ENCODE measurements around the gene CFAP43. TPM values are rescaled to one million over a fixed set of nuclear protein-coding genes. Genes with fewer than 3 reads are reported as not detected.

The CFAP43 gene
- total RNA-seq, 1 experiment from 2014 or later = 6.0 TPM

DNA sequence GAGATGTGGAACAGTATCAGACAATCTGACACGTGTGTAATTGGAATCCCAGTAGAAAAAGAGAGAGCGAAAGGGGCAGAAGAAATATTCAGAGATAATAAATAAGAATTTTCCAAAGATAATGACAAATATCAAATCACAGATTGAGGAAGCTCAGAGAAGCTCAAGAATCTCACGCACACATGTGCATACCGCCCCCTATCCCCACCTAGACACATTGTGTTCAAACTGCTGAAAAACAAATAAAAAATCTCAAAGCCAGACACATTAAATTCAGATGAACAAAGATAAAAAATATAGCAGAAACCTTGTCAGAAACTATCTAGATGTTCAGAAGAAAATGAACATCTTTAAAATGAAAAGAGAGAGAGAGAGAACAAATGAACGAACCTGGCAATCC, 92.9 kb downstream of the CFAP43 start:
- H4K20me1 ChIP-seq (ENCODE audit: insufficient read depth) = no peaks in the 10 kb centered on the region
- intact Hi-C loops (cut with micrococcal nuclease; ENCODE audit: unreplicated experiment) = no loop called here
- BruUV-seq (replicated peaks) = no TSS peak

DNA sequence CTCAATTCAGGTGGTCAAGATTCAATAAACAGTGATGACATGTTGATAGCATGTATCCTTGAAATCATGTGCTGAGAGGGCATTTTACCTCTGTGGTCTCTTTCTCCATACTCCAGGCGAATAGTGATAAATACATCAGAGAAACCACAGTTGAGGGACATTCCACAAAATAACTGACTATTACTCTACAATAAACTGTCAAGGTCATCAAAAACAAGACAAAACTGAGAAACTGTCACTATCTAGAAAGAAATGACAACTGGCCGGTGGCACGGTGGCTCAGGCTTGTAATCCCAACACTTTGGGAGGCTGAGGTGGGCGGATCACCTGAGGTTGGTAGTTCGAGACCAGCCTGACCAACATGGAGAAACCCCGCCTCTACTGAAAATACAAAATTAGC, 94.0 kb downstream of the CFAP43 start:
- BruUV-seq (replicated peaks) = no TSS peak
- H3K9me2 ChIP-seq (ENCODE audit: insufficient read depth) = no peaks in the 10 kb centered on the region
- no peaks in the 10 kb centered on the region for H3K4me1 ChIP-seq (replicated peaks; ENCODE audit: insufficient read depth)
- intact Hi-C loops (cut with micrococcal nuclease; ENCODE audit: unreplicated experiment) = no loop called here
- no peaks in the 10 kb centered on the region for H3K79me2 ChIP-seq (ENCODE audit: low read depth)
- no peak for DNase-seq
- no peak overlapping the region for H3K4me3 ChIP-seq
- no peak for TF ChIP-seq EZH2 (IDR thresholded peaks at IDR 0.05; ENCODE audit: low read depth)
- TF ChIP-seq, protein P1, sequence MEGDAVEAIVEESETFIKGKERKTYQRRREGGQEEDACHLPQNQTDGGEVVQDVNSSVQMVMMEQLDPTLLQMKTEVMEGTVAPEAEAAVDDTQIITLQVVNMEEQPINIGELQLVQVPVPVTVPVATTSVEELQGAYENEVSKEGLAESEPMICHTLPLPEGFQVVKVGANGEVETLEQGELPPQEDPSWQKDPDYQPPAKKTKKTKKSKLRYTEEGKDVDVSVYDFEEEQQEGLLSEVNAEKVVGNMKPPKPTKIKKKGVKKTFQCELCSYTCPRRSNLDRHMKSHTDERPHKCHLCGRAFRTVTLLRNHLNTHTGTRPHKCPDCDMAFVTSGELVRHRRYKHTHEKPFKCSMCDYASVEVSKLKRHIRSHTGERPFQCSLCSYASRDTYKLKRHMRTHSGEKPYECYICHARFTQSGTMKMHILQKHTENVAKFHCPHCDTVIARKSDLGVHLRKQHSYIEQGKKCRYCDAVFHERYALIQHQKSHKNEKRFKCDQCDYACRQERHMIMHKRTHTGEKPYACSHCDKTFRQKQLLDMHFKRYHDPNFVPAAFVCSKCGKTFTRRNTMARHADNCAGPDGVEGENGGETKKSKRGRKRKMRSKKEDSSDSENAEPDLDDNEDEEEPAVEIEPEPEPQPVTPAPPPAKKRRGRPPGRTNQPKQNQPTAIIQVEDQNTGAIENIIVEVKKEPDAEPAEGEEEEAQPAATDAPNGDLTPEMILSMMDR (conservative IDR thresholded peaks at IDR 0.05) = no peak
- no peaks in the 10 kb centered on the region for H4K20me1 ChIP-seq (ENCODE audit: insufficient read depth)
- H3K4me2 ChIP-seq = no peak overlapping the region
- H2AFZ ChIP-seq = no peak overlapping the region
- H3K36me3 ChIP-seq (ENCODE audit: low read depth) = no peaks in the 10 kb centered on the region
- ChIA-PET CTCF (no interaction called here), POLR2A (ENCODE audit: unreplicated experiment) (no interaction called here)
- no peaks in the 10 kb centered on the region for H3K27me3 ChIP-seq (ENCODE audit: insufficient read depth, low read depth)
- H3K27ac ChIP-seq = no peak overlapping the region
- no peaks in the 10 kb centered on the region for H3K9me3 ChIP-seq (ENCODE audit: insufficient read depth, low read depth)
- H3F3A ChIP-seq (ENCODE audit: insufficient read depth, low read depth) = no peaks in the 10 kb centered on the region

More for the DNA sequence above, 92.9 kb downstream of the CFAP43 start:
- TF ChIP-seq, protein P1 (conservative IDR thresholded peaks at IDR 0.05) = peak; percentile 9; the same call in 1 of the 2 replicates
- TF ChIP-seq EZH2 (IDR thresholded peaks at IDR 0.05; ENCODE audit: low read depth) = no peak
- Histone ChIP-seq H2AFZ (no peak overlapping the region), H3K27ac (no peak overlapping the region), H3F3A (ENCODE audit: insufficient read depth, low read depth) (no peaks in the 10 kb centered on the region), H3K9me3 (ENCODE audit: insufficient read depth, low read depth) (no peaks in the 10 kb centered on the region), H3K4me3 (no peak overlapping the region), H3K9me2 (ENCODE audit: insufficient read depth) (no peaks in the 10 kb centered on the region), H3K36me3 (ENCODE audit: low read depth) (no peaks in the 10 kb centered on the region), H3K79me2 (ENCODE audit: low read depth) (no peaks in the 10 kb centered on the region), H3K4me2 (no peak overlapping the region), H3K27me3 (ENCODE audit: insufficient read depth, low read depth) (no peaks in the 10 kb centered on the region), H3K4me1 (replicated peaks; ENCODE audit: insufficient read depth) (no peaks in the 10 kb centered on the region)
- DNase-seq = no peak
- POLR2A ChIA-PET (ENCODE audit: unreplicated experiment) = no interaction called here
- CTCF ChIA-PET = no interaction called here

DNA sequence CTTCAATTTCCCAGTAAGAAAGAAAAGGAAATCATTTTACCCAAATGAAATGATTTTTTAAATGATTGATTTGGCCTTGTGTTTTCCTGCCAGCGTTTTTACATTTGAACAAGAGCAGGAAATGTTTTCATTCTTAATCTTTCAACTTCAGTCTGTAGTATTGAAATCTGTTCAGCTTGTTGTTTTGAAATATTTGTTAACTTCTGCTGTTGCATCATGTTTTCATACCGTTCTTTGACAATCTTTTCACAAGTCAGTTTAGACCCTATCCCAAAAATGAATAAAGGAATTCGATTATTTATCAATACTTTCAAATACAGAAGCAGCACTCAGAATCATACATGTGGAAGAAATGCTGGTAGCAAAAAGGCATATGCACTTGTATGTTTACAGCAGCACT, 102.1 kb downstream of the CFAP43 start:
- H3F3A ChIP-seq (ENCODE audit: insufficient read depth, low read depth) = no peaks in the 10 kb centered on the region
- no TSS peak for BruUV-seq (replicated peaks)
- no peaks in the 10 kb centered on the region for H3K27me3 ChIP-seq (ENCODE audit: insufficient read depth, low read depth)
- POLR2A ChIA-PET (ENCODE audit: unreplicated experiment) = interaction anchor here (1.0 kb wide), 1 partner anchor 8 kb away, joined by 7 read pairs; the partner anchor contains the start of gene SFR1
- intact Hi-C loops (cut with micrococcal nuclease; ENCODE audit: unreplicated experiment) = loop anchor here (2.0 kb wide), 1 partner anchor 29 kb away; no protein-coding TSS in a partner anchor
- H3K27ac ChIP-seq = no peak overlapping the region
- H3K4me1 ChIP-seq (replicated peaks; ENCODE audit: insufficient read depth) = no peaks in the 10 kb centered on the region
- H3K36me3 ChIP-seq (ENCODE audit: low read depth) = no peaks in the 10 kb centered on the region
- no peak for DNase-seq
- H3K9me2 ChIP-seq (ENCODE audit: insufficient read depth) = no peaks in the 10 kb centered on the region
- no peak overlapping the region for H3K4me2 ChIP-seq
- H3K79me2 ChIP-seq (ENCODE audit: low read depth) = no peaks in the 10 kb centered on the region
- H2AFZ ChIP-seq = no peak overlapping the region
- no peak for TF ChIP-seq EZH2 (IDR thresholded peaks at IDR 0.05; ENCODE audit: low read depth)
- TF ChIP-seq, protein P1 (conservative IDR thresholded peaks at IDR 0.05) = no peak
- H3K9me3 ChIP-seq (ENCODE audit: insufficient read depth, low read depth) = no peaks in the 10 kb centered on the region
- no peak overlapping the region for H3K4me3 ChIP-seq
- H4K20me1 ChIP-seq (ENCODE audit: insufficient read depth) = no peaks in the 10 kb centered on the region
- CTCF ChIA-PET = no interaction called here
